HG03135 (cell line): ENCODE measurements around the gene WNT4.

Source experiments
- ATAC-seq: cut with Tn5 transposase; IDR thresholded peaks from one replicate; pipeline ENCODE4 v1.9.1; 2021; ENCODE audit warnings: mild to moderate bottlenecking, moderate library complexity; ENCODE audit not compliant: unreplicated experiment

WNT4 gene

GRCh38 chr1:22143065-22144033, at the start of gene WNT4:
Gene WNT4 (minus strand): TSS chr1:22143097. CDS start chr1:22142922, 175 bp downstream.
- ATAC-seq = no peak

GRCh38 chr1:22190731-22191130, 47.8 kb upstream of the WNT4 start:
- ATAC-seq = no peak

GRCh38 chr1:22190251-22190650, 47.4 kb upstream of the WNT4 start:
- ATAC-seq = no peak

GRCh38 chr1:22189619-22190018, 46.7 kb upstream of the WNT4 start:
- ATAC-seq = no peak

- no peak for ATAC-seq
Measured at GRCh38 chr1:22188914-22189313, 46.0 kb upstream of the WNT4 start.

- no peak for ATAC-seq
Measured at GRCh38 chr1:22188436-22188835, 45.5 kb upstream of the WNT4 start.

GRCh38 chr1:22186311-22186710, 43.4 kb upstream of the WNT4 start:
- no peak for ATAC-seq

GRCh38 chr1:22184892-22185612, 42.2 kb upstream of the WNT4 start:
- no peak for ATAC-seq

GRCh38 chr1:22184454-22184853, 41.6 kb upstream of the WNT4 start:
- ATAC-seq = no peak

GRCh38 chr1:22182715-22183114, 39.8 kb upstream of the WNT4 start:
- ATAC-seq = no peak

GRCh38 chr1:22179197-22179803, 36.4 kb upstream of the WNT4 start:
- no peak for ATAC-seq

- no peak for ATAC-seq
Measured at GRCh38 chr1:22177354-22178003, 34.6 kb upstream of the WNT4 start.

- ATAC-seq = peak; percentile 65
Measured at GRCh38 chr1:22176258-22176657, 33.4 kb upstream of the WNT4 start.

- ATAC-seq = no peak
Measured at GRCh38 chr1:22174446-22175220, 31.7 kb upstream of the WNT4 start.

GRCh38 chr1:22171951-22172715, 29.2 kb upstream of the WNT4 start:
- ATAC-seq = no peak

- no peak for ATAC-seq
Measured at GRCh38 chr1:22169816-22170215, 26.9 kb upstream of the WNT4 start.

GRCh38 chr1:22168412-22168973, 25.6 kb upstream of the WNT4 start:
- ATAC-seq = no peak

GRCh38 chr1:22166439-22166838, 23.5 kb upstream of the WNT4 start:
- ATAC-seq = no peak
